HG02798 (cell line): ENCODE data around the gene ALG8.
A peak's percentile ranks its signal among the peaks of the same experiment; 100 is the strongest.
"Not testable (repeated sequence)": the region's sequence is repeated elsewhere in the genome, so short reads cannot be mapped to it uniquely, and the experiment has no call there.

Experiments
- ATAC-seq: cut with Tn5 transposase; IDR thresholded peaks from one replicate; pipeline ENCODE4 v1.9.1; 2021; ENCODE audit warnings: mild to moderate bottlenecking; ENCODE audit not compliant: unreplicated experiment, poor library complexity

The ALG8 gene

DNA sequence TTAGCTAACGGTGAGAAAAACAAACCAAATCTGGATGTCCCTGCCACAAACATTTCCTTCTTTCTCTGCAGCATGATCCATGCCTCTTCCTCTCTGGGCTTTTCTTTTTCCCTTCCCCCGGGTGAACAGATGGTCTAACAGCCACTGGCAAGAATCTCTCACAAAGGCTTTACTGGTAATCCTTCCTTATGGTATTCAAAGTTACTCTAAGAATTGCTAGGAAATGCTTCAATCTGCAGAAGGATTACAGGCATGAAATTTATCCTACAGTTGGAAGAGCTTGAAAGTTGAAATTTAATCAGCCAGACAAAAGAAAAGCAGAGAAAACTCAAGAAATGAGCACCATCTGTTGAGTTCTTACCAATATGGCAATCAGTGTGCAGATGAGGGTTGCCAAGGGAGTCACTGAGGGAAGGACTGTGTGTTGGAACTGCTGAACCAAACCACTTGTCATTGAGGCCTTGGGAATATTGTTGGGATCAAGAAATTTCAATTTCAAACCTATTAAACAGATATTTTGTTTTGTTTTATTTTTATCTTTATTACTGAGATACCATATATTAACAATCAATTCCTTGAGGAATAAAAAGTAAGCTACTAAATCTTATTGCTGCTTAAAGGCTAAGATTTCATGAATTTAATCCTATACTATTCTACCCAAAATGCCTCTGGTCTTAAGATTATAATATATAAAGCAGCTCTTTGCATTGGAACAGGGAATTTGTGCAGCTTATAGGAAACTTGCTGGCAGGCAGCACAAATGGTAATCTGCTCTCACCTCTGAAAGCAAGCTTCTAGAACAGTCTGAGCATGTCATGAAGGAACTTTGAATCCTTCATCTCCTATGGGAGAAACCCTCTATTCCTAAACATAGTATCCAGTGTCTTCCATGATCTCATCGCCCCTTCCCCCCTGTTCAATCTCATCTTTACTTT is 30.1 kb downstream of the ALG8 start:
- ATAC-seq = no peak

DNA sequence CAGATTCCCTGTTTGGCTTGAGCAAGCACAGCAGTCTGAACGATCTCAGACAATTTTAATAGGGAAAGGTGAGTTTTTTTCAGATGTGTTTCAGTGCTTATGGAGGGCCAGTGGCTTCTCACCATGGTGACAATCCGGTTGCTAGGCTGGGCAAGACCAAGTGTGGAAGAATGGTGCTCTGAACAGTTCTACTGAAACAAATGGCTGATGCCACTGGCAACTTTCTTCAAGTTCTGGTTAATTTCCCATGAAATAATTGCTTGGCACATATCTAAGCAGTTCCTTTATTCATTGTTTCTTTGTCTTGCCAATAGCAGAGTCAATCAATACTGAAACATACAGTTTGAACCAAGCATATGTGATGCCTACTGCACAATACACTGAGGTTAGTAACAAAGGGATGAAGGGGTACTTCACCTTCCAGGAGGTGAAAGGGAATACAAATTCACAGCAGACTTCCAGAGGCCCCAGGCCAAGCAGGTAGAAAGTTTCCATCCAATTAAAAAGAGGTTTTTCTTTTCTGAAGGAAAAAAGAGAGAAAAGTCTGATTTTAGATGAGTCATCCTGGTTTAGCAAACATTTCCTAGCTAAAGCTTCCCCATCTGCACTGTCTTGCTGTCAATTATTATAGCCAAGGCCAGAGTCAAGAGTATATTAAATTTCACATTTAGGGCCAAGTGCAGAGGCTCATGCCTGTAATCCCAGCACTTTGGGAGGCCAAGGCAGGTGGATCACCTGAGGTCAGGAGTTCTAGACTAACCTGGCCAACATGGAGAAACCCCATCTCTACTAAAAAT is 38.6 kb downstream of the ALG8 start:
- no peak for ATAC-seq

DNA sequence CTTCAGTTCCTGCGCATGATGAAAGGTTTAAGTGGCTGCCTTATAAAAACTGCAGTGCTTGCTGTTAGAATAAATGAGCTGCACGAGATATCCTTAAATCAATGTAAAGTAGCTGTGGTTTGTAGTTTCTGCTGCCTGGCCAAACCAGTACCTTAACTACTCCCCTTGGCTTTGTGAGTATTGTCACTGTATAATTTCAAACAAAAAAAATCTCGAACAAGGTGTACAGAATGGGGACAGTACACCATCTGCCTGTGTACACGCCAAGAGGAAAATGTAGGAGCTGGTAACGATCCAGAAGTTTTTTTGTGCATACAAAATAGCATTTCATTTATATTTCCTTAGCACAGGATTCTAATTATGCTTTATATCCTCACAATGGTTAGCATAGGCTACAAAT is 39.2 kb downstream of the ALG8 start:
- ATAC-seq = no peak

DNA sequence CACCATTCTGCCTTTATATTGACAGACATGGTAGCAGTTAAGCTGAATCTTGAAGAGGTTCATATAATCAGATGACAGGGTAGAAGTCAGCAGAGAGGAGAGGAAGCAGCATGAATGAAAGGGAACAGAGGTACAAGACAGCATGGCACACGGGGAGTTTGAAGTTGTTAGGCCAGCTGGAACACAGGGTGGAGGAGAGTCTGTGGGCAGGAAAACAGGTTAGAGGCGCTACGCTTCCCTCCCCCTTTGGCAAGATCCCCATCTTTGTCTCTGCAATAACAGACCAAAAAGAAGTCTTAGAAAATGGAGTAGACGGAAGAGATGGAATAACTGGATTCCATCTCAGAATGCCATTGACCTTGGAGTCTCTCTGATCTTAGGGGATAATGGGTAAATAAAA is 39.8 kb downstream of the ALG8 start:
- ATAC-seq = no peak

DNA sequence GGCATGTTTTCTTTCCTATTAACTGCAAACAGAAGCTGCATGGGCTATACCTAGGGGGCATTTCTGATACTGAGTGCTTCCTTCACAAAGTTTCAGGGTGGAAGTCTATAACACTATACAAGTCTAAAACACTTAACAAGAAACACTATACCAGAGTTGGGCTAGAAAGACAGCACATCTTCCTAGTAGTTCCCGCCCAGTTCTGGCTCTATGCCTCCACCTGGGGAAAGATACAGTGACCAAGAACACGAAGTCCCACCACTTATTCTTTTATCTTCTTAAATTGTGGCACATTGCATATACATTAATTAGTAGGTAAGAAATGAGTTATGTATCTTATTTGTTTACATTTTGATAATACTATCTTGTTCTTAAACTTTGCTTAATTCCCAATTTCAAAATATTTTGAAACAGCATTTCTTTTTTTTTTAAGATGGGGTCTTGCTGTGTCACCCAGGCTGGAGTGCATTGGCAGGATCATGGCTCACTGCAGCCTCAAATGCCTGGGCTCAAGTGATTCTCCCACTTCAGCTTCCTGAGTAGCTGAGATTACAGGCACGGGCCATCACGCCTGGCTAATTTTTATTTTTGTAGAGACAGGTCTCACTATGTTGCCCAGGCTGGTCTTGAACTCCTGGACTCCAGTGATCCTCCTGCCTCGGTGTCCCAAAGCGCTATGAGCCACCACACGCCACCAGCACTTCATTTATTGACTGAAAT is 41.6 kb downstream of the ALG8 start:
- ATAC-seq = no peak

DNA sequence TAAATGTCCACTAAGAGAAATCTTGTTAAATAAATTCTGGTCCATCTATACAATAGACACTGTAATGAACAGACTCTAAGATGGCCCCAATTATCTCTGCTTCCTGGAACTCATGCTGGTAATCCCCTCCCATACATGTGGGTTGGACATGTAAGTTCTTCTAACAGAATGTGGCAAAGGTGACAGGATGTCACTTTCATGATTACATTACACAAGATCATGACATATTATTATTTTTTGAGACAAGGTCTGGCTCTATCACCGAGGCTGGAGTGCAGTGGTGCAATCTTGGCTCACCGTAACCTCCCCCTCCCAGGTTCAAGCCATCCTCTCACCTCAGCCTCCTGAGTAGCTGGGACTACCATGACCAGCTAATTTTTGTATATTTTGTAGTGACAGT is 45.2 kb downstream of the ALG8 start:
- no peak for ATAC-seq

DNA sequence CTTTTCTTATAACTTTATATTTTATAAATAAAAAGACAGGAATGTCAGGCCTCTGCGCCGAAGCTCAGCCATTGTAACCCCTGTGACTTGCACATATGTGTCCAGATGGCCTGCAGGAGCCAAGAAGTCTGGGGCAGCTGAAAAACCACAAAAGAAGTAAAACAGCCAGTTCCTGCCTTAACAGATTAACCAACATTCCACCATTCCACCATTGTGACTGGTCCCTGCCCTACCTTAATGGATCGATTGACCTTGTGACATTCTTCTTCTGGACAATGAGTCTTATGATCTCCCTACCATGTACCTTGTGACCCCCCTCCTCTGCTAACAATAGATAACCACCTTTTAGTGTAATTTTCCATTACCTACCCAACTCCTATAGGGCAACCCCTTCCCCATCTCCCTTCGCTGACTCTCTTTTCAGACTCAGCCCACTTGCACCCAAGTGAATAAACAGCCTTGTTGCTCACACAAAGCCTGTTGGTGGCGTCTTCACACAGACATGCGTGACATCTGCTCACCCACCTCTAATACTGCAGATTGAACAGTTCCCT is 52.8 kb downstream of the ALG8 start:
- not testable (repeated sequence) for ATAC-seq

DNA sequence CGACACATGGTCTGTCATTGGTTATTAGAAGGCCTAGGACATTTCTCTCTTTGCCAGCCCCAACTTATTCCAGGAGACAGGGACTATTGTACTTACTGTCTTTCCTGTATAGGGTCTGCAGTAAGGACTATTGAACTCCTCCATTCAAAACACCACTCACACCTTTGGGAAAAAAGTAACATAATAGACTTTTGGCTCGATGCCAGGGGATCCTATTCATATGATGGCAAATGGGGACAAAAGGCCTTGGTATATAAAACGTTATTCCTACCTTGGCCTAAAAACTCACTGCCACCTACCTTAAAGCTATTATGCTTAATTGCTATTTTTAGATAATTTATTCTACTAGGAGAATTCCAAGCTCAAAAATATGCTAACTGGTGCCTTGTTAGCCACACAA is 53.5 kb downstream of the ALG8 start:
- no peak for ATAC-seq

DNA sequence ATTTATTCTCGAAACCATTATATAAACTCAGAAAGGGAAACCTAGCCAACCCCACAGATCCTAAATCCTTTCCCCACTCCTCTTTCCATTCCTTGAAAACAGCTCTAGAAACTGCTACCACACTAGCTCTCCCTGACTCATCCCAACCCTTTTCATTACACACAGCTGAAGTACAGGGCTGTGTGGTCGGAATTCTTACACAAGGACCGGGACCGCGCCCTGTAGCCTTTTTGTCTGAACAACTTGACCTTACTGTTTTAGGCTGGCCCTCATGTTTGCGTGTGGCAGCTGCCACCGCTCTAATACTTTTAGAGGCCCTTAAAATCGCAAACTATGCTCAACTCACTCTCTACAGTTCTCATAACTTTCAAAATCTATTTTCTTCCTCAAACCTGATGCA is 54.9 kb downstream of the ALG8 start:
- not testable (repeated sequence) for ATAC-seq

DNA sequence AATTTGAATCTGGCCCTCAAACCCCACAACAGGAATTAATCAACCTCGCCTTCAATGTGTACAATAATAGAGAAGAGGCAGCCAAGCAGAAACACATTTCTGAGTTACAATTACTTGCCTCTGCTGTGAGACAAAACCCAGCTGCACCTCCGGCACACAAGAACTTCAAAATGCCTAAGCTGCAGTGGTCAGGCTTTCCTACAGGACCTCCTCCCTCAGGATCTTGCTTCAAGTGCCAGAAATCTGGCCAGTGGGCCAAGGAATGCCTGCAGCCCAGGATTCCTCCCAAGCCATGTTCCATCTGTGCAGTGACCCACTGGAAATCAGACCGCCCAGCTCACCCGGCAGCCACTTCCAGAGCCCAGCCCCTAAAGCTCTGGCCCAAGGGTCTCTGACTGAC is 56.4 kb downstream of the ALG8 start:
- ATAC-seq = no peak

DNA sequence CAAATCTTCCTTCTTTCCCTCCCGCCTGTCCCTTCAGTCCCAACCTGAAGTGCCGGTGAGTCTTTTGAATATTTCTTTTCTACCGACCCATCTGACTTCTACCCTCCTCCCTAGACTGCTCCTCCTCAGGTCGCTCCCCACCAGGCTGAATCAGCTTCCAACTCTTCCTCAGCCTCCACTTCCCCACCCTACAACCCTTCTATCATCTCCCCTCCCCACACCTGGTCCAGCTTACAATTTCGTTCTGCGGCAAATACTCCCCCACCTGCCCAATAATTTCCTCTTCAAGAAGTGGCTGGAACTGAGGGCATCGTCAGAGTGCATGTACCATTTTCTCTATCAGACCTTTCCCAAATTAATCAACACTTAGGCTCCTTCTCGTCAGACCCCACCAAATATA is 57.3 kb downstream of the ALG8 start:
- ATAC-seq = no peak

DNA sequence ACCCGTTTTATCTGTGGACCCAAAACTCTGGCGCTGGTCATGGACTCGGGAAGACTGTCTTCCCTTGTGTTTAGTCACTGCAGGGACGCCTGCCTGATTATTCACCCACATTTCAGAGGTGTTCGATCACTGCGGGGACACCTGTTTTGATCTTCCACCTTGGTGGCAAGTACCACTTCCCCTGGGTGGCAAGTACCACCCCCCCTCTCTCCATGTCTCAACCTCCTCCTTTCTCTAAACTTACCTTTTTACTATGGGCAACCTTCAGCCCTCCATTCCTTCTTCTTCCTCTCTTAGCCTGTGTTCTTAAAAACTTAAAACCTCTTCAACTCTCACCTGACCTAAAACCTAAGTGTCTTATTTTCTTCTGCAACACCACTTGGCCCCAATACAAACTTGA is 57.8 kb downstream of the ALG8 start:
- no peak for ATAC-seq

DNA sequence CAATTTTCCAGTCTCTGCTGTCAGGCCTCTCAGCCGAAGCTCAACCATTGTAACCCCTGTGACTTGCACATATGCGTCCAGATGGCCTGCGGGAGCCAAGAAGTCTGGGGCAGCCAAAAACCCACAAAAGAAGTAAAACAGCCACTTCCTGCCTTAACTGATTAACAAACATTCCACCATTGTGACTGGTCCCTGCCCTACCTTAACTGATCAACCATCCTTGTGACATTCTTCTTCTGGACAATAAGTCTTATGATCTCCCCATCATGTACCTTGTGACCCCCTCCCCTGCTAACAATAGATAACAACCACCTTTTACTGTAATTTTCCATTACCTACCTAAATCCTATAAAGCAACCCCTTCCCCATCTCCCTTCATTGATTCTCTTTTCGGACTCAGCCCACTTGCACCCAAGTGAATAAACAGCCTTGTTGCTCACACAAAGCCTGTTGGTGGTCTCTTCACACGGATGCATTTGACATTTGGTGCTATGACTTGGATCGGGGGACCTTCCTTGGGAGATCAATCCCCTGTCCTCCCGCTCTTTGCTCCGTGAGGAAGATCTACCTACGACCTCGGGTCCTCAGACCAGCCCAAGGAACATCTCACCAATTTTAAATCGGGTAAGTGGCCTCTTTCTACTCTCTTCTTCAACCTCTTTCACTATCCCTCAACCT is 58.5 kb downstream of the ALG8 start:
- ATAC-seq = no peak

DNA sequence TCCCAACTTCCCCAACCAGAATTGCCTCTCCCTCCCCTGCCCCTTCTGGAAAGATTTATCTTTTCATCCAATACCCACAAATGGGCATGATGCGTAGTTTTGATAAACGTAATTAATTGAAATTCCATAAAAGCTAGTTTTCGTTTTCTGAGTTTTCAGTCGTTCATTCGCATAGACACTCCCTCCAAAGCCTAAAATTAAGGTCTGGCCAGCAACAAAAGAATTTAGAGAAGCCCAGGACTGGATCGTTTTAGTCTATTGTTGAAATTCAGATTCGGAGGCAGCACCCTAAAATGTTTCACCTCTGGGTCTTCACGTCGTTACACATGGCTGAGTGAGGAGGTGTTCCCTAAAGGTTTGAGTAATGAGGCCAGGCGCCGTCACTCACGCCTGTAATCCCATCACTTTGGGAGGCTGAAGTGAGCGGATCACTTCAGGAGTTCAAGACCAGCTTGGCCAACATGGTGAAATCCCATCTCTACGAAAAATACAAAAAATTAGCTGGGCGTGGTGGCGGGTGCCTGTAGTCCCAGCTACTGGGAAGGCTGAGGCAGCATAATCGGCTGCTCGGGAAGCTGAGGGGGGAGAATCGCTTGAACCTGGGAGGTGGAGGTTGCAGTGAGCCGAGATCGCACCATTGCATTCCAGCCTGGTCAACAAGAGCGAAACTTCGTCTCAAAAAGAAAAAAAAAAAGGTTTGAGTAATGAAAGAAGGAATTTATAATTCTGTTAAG is 59.2 kb downstream of the ALG8 start:
- ATAC-seq = no peak

DNA sequence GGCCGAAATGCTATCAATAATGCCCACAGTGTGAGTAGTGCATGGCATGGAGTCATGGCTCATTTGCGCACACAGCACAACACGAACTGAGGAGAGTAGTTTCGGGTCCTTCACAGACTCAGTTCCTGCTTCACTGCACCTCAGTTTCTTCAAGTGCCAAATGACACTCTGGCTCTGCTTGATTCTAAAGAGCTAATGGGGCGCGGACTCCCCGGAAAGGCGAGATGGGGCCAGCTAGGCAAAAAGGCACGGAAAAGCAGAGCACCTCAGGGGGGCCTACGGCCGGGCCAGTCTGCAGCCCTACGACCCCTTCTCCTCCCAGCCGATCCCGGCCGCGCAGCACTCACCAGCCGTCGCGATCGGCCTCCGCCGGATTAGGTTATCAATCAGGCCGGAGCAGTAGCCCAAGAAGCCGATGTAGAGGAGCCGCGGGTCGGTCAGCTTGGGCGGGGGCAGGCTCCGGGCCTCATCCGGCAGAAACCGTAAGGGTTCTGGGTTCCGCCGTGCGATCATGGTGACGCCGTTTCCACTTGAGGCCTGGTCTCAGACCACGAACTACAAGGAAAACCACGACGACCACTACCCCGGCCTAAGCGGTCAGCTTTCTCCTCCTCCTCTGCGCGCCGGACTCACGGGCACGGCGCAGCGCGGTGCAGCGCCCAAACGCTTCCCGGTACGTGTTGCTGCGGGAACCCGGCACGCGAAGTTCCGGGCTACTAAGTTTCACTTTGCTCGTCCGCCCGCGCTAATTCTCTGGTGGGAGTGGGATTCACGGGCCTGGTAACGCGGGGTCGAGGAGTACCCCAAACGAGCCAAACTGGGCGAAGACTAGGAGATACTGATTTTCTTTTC is 60.0 kb downstream of the ALG8 start, which contains the start of gene NDUFC2:
Gene NDUFC2, minus strand, starts transcription at position 631 of the 852 bp plus-strand sequence. Its CDS starts 118 bp downstream, at position 513.
- ATAC-seq = peak; percentile 89

DNA sequence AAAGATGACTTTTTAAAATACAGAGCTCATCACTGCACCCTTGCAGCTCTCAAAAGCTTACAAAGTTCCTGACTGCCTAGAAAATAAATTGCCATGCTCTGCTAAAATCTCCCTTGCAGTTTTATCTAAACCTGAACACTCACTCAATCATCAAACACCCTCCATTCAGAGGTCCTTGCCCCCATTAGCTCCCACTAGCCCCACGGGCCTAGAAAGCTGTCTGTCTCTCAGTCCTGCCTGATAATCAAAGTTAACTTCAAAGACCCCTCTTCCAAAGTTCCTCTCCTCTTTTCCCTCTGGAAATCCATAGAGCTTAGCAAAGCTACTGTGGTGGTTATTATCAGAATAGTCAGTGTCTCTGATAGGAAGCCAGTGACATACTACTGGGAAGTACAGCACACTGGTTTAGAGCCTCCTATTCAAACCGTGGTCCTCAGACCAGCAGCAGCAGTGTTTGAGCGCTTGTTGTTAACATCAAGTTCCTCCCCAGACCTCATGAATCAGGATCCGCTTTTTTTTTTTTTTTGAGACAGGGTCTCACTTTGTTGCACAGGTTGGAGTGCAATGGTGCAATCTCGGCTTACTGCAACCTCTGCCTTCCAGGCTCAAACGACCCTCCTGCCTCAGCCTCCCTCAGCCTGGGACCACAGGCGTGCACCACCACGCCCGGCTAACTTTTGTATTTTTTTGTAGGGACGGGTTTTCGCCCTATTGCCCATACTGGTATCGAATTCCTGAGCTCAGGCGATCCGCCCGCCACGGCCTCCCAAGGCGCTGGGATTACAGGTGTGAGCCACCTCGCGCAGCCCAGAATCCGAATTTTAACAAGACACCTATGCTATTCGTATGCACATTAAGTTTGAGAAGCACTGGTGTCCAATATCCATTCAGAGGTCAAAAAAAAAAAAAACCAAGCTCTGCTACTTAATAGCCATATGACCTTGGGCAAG is 60.9 kb downstream of the ALG8 start:
- ATAC-seq = no peak

DNA sequence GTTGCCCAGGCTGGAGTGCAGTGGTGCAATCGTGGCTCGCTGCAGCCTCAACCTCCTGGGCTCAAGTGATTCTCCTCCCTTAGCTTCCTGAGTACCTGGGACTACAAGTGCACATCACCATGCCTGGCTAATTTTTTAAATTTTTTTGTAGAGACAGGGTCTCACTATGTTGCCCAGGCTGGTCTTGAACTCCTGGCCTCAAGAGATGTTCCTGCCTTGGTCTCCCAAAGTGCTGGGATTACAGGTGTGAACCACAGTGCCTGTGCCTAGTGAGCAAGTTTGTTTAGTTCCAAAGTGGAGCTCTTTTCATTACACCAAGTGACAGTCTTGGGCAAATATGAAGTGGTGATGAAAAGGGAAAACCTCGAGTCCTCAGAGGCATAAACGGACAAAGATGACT is 61.8 kb downstream of the ALG8 start:
- not testable (repeated sequence) for ATAC-seq
